Stimulated activated CD8-positive, alpha-beta memory T cell treated with anti-CD3 and anti-CD28 coated beads, Interleukin-12 subunit alpha, Interleukin-12 subunit beta, amount 100 ng/mL, for 4 hours (primary cell): ENCODE measurements around the gene EPB41L2.
"Not testable (repeated sequence)": the region's sequence is repeated elsewhere in the genome, so short reads cannot be mapped to it uniquely, and the experiment has no call there.

Source experiments
- DNase-seq: peaks from one replicate; pipeline ENCODE4 v3.0.0-alpha.2; 2020; ENCODE audit warnings: low read depth

EPB41L2 gene

DNA sequence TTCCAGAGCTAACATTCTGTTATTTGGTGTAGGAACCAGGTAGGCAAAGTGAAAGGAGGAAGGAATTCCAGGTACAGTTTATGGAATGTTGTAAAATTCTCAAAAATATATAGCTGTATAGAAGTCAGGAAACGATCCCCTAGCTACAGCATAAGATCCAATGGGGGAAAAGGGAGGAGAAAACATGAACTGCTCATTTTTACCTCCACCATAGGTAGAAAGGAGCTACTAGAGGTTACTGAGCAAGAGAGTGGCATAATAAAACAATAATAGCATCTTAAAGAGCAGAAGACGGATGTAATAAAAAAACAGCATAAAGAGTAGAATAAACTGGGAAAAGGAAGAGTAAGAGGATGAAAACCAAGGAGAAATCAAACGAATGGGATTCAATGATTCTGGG, 26.9 kb downstream of the EPB41L2 start:
- DNase-seq, result no peak

DNA sequence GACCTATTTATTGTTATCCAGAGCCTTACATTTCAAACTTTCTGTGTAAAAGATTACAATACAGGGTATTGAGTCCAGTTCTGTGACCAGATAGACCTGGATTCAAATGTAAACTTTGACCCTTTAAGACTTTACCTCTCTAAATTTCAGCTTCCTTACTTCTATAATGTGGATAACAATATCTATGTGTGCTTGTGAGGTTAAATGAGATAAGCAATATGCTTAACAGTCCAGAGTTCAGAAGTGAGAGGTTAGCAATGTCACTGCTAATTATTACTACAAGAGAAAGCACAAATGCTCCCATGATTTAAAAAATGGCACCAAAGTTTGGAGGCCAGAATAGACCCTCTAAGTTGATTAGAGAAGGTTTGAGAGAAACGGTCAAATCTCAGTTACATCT, 27.5 kb downstream of the EPB41L2 start:
- DNase-seq, result no peak

GRCh38 chr6:131033631-131034030, 29.4 kb downstream of the EPB41L2 start:
- DNase-seq, result no peak

GRCh38 chr6:131029626-131030297, 33.3 kb downstream of the EPB41L2 start:
- no peak for DNase-seq

GRCh38 chr6:131027326-131027725, 35.7 kb downstream of the EPB41L2 start:
- no peak for DNase-seq

DNA sequence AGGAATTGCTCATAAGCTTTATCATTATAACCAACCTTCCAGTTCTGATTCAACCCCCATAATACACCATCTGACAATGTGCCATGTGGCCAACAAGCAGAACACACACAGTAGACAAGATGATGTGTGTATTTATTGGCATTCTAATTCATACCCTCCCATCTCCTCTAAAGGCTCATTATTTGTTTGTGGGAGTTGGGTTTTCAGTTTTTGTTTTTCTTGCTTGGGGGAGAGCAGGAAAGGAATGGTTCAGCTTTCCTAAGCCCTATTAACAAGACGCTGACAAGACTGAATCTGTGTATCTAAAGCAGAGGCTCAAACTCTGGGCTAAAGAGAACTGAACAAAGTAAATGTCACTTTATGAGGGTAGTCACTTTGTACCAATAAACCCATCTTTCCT, 36.8 kb downstream of the EPB41L2 start:
- DNase-seq, result no peak

GRCh38 chr6:131024565-131024964, 38.5 kb downstream of the EPB41L2 start:
- DNase-seq, result no peak

DNA sequence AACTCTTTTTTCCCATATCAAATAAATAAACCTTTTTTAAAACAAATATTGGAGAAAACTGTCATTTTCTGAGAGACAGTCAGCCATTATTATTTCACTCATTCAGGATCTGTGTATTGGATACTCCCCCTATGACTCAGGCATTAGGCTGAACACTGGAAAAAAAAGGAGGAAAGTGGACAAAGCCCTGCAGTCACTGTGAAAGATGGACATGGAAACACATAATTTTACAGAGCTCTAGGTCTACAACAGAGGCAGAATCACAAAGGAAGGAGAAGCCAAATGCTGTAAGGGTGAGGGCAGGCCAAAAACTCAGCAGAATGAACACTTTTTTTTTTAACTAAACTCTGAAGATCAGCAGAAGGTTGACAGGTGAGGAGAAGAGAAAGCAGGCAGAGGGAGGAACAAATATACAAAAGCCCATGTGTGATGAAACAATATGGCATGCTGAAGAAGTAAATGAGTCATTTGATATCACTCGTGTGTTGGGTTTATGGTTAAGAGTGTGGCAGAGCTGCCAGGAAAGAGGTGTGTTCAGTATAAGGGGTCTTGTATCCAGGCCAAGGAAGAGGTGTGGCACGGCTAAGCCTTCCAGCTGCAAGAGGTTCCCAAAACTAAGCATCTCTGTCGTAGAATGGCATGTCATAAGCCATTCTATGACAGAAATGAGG, 39.1 kb downstream of the EPB41L2 start:
- DNase-seq, result no peak

GRCh38 chr6:131022691-131023090, 40.4 kb downstream of the EPB41L2 start:
- no peak for DNase-seq

- no peak for DNase-seq
Observed at GRCh38 chr6:131017962-131018361, 45.1 kb downstream of the EPB41L2 start.

- no peak for DNase-seq
Observed at GRCh38 chr6:131015630-131016263, 47.3 kb downstream of the EPB41L2 start.

DNA sequence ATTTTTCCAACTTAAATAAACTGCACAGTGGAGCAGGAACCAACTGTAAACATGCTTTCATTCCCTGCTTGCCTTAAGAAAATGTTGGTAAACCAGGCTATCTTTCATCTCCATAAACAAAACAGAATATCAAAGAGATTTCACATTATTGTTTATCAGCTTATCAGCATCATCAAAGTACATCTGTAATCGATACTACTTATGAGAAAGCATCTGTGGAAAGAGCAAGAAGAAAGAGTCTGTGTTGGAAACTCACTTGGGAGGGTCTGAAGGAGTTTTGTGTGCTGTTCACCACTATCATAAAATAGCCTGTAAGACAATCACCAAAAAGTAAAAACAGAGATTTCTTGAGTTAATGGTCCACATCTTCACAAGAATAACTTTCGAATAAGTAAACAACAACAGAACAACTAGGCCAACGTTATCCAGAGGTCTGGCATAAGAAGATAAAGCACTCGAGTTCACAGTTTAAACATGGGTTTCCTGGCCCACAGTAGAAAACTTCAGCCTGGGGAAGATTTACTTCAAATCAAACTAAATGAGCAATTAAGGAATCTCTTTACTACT, 47.9 kb downstream of the EPB41L2 start:
- DNase-seq, result no peak

DNA sequence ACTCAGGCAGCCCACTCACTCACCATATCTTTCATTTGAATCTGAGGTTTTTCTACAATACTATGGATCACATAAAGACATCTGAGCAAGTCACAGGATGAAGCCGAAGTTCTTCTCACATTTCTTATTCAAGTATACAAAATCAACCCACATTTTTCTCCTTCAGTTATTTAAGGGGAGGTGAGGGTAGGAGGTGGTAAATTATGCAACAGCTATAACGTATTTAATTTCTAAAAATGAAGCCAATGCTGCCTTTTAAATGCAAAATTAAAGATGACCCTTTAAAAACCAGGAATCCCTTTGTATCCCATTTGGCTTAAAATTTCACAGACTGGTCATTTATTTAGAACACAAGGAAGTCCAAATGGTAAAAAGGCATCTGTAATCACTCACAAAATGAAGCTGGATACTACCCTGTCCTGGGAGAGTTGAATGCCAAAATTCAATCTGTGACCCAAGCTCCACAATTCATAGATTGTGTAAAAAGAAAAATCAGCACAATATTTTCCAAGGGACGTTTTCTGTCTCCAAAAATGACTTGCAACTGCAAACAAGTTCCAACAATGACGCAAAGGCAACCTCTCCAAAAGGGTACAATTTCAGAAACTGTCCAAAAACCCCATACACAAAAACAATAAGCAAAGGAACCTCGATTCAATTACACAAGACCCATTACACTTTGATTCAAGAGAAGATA, 48.8 kb downstream of the EPB41L2 start:
- DNase-seq, result no peak

- no peak for DNase-seq
Observed at GRCh38 chr6:131013495-131013894, 49.5 kb downstream of the EPB41L2 start.

DNA sequence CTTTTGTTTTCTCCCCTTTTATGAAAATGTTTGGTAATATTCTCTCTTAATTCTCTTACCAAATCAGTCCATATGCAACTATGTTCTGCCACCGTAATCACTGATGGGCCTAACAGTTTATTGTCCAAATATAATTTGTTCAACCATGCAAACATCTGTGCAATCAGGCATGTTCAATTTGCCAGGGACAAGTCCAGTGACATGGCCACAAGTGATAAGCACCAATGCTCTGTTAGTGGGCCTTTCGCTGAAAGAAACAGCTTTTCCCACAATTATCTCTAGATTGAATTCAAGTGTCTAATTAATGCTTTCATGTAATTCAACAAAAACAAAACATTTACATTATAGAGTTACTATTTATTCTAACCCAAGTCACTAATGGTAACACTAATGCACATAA, 53.3 kb downstream of the EPB41L2 start:
- DNase-seq, result no peak

DNA sequence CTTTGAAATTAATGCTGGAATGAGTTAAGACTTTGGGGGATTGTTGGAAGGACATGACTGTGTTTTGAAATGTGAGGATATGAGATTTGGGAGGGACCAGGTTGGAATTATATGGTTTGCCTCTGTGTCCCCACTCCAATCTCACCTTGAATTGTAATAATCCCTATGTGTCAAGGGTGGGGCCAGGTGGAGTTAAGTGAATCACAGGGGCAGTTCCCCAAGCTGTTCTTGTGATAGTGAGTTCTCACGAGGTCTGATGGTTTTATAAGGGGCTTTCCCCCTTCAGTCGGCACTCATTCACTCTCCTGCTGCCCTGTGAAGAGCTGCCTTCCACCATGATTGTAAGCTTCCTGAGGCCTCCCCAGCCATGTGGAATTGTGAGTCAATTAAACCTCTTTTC, 54.1 kb downstream of the EPB41L2 start:
- not testable (repeated sequence) for DNase-seq

GRCh38 chr6:131007964-131008363, 55.1 kb downstream of the EPB41L2 start:
- DNase-seq, result not testable (repeated sequence)

- DNase-seq, result no peak
Observed at GRCh38 chr6:131007286-131007685, 55.8 kb downstream of the EPB41L2 start.

DNA sequence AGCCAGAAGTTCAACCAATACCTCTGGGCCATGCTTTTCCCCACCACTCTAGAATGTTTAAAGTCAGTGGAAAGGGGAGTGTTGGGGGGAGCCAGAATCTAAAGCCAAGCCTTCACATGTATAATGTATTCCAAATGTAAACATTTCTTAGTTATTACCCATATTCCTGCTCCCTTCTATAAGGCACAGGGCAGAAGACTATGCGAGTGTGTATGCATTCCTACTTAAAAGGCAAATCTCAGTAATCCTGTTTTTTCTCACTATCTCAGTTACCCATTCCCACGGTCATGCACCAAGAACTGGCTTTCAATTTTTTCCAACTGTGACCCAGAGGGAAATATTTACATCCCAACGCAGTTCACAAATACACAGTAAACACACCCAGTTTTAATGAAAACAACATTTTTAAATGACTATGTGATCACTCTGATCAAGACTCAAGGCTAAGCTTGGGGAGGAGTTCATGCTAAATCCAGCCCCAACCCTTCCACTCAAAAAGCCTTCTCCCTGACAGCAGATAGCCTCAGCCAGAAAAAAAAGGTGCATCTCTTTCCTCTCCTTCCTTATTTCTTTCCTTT, 57.5 kb downstream of the EPB41L2 start:
- no peak for DNase-seq

- no peak for DNase-seq
Observed at GRCh38 chr6:131004936-131005335, 58.1 kb downstream of the EPB41L2 start.

DNA sequence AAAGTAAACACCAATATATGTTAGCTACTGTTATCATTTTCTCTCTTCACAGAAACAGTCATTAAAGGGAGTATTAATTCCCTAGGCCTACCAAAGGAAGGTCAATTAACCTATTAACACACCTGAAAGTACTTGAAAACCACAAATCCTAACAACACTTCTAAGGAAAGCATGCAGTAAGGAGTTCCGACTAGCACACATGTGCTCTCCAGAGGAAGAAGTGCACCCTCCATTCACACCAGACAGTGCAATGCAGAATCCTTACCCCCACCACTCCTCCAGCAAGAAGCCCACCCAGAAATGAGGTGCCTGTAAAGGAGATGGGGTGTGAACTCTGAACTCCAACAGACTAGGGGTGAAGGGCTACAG, 58.7 kb downstream of the EPB41L2 start:
- DNase-seq, result no peak
